AG10803 (cell line): Measurements from ENCODE around the gene AR.

Experiments used
- DNase-seq: peaks from one replicate; pipeline ENCODE4 v3.0.0; 2010; ENCODE audit warnings: low read depth
- H3K4me3 ChIP-seq: 2 replicates; pipeline ENCODE4 v1.5.1; 2011; ENCODE audit warnings: mild to moderate bottlenecking, low read length, control low read depth
- TF ChIP-seq, protein P1 (sequence below): conservative IDR thresholded peaks from 2 replicates; pipeline ENCODE4 v1.5.1; 2011; ENCODE audit warnings: mild to moderate bottlenecking, low read length, control low read depth, inconsistent platforms

Gene AR

GRCh38 chrX:67568769-67569168 is 24.9 kb downstream of the AR start:
- no peak overlapping the region for H3K4me3 ChIP-seq
- no peak for DNase-seq
- TF ChIP-seq, protein P1, sequence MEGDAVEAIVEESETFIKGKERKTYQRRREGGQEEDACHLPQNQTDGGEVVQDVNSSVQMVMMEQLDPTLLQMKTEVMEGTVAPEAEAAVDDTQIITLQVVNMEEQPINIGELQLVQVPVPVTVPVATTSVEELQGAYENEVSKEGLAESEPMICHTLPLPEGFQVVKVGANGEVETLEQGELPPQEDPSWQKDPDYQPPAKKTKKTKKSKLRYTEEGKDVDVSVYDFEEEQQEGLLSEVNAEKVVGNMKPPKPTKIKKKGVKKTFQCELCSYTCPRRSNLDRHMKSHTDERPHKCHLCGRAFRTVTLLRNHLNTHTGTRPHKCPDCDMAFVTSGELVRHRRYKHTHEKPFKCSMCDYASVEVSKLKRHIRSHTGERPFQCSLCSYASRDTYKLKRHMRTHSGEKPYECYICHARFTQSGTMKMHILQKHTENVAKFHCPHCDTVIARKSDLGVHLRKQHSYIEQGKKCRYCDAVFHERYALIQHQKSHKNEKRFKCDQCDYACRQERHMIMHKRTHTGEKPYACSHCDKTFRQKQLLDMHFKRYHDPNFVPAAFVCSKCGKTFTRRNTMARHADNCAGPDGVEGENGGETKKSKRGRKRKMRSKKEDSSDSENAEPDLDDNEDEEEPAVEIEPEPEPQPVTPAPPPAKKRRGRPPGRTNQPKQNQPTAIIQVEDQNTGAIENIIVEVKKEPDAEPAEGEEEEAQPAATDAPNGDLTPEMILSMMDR, result no peak

GRCh38 chrX:67570839-67571238 is 27.0 kb downstream of the AR start:
- DNase-seq, result no peak
- TF ChIP-seq, protein P1, result no peak
- no peak overlapping the region for H3K4me3 ChIP-seq

DNA sequence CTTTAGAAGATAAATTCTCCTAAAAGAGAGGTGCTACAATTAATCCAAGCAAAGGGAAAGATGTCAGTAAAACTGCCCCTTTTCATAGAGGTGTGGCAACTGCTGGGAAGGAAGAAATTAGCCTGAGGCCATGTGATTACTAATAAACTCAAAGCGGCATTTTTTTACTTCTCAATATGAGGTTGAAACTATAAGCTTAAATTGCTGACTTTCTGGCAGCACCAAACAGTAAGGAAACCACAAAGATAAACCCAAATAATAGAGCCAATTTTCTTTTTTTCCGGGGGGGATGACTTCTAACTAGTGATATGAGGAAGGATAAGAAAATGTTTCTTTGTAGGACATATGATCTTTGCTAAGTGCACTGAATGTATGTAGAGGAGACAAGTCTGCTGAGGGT is 30.9 kb downstream of the AR start:
- no peak overlapping the region for H3K4me3 ChIP-seq
- DNase-seq, result no peak
- TF ChIP-seq, protein P1, result no peak

DNA sequence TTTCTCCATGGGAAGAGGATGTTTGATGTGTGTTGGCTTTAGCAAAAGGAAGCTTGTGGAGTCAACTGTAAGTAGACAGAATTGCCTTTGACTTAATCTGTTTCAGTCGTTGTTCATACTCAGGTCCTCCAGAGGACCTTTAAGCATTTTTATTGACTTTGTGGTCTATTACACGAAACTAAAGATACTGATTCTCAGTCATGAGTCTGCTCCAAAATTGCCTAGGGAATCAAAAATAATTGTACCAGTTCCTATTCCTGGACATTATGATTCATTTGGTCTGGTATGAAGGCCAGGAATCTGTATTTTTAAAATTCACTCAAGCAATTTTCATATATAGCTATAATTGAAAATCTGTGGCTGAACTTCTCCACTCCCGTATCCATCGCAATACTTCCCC is 38.6 kb downstream of the AR start:
- no peak for DNase-seq
- no peak overlapping the region for H3K4me3 ChIP-seq
- TF ChIP-seq, protein P1, result no peak

DNA sequence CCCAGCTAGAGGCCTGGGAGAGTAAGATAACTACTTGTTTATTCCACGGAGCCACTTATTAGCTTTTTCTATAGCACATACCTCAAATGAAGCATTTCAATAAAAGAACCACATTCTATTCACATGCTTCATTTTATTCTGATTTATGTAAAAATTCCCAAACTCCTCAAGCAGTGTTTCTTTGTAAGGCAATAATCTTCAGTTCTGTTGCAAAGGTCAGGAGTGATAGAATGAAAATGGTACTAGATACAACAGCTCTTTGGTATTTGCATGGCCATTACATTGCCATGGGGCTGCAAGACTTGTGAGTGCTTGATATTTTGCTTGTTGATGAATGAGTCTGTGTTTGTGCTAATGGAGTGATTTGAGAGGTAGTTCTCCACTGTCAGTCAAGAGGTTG is 39.4 kb downstream of the AR start:
- no peak overlapping the region for H3K4me3 ChIP-seq
- no peak for DNase-seq
- TF ChIP-seq, protein P1, result no peak

DNA sequence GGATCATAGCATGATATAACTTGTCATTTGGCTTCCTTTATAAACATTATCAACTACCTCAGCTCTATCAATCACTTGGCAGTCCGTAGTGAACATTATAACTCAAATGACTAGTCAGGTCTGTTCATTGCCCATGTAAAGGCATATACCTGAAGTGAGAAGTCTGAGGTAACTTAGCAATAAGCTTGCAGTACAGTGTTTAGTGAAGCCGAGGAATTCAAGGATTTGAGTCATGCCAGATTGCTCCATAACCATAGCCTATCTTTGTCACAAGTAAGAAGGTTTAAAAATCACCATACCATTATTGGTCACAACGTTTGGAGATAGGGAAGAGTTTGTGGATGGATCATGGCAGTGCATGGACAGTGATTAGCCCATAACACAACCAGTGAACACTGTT is 41.6 kb downstream of the AR start:
- no peak for DNase-seq
- H3K4me3 ChIP-seq, result no peak overlapping the region
- TF ChIP-seq, protein P1, result no peak

- DNase-seq, result no peak
- no peak overlapping the region for H3K4me3 ChIP-seq
- TF ChIP-seq, protein P1, result no peak
These were observed 44.3 kb downstream of the AR start for GRCh38 chrX:67587946-67588624.
